ENCODE results near the gene FOXN4.

Gene FOXN4

DNA sequence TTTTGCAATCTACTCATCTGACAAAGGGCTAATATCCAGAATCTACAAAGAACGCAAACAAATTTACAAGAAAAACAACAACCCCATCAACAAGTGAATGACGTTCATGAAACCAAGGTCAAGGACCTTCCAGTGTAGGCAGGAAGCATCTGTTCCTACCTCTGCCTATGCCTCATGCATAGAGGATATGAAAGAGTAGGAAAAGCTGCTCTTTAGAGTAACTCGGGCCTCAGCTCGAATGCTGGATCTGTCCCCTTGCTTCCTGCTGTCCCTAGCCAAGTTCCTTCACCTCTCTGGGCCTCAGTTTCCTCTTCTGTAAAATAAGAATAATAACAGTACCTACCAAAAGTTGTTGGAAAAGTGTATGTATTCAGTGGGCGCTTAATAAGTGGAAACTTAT is 65.0 kb downstream of the FOXN4 start:
- no peaks in the 10 kb centered on the region for H3K9me2 ChIP-seq (ENCODE audit: low read depth, low read length)
- H4K20me1 ChIP-seq (ENCODE audit: insufficient read depth, low read length), result no peaks in the 10 kb centered on the region
- TF ChIP-seq, protein P1, sequence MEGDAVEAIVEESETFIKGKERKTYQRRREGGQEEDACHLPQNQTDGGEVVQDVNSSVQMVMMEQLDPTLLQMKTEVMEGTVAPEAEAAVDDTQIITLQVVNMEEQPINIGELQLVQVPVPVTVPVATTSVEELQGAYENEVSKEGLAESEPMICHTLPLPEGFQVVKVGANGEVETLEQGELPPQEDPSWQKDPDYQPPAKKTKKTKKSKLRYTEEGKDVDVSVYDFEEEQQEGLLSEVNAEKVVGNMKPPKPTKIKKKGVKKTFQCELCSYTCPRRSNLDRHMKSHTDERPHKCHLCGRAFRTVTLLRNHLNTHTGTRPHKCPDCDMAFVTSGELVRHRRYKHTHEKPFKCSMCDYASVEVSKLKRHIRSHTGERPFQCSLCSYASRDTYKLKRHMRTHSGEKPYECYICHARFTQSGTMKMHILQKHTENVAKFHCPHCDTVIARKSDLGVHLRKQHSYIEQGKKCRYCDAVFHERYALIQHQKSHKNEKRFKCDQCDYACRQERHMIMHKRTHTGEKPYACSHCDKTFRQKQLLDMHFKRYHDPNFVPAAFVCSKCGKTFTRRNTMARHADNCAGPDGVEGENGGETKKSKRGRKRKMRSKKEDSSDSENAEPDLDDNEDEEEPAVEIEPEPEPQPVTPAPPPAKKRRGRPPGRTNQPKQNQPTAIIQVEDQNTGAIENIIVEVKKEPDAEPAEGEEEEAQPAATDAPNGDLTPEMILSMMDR (IDR thresholded peaks at IDR 0.05; ENCODE audit: low read length), result no peak
- TF ChIP-seq EZH2 (IDR thresholded peaks at IDR 0.05; ENCODE audit: borderline replicate concordance, low read length), result no peak

DNA sequence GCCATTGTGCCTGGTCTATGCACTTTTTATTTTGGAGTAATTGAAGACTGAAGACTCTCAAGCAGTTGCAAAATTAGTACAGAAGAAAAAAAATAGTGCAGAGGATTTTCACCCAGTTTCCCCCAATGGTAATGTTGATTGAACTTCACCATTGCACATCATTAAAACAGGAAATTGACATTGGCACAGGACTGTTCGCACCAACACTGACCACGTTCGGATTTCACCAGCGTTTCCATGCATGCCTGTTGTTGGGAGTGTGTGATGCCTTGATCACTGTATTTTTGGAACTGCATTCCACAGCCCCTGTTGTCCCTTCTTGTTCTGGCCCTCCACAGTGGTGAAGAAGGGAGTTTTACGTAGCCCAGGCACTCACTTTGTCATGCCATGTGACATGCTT is 67.1 kb downstream of the FOXN4 start:
- no peak overlapping the region for H3K9ac ChIP-seq (ENCODE audit: low read length)
- H4K20me1 ChIP-seq (ENCODE audit: insufficient read depth, low read length), result no peaks in the 10 kb centered on the region
- H3K79me2 ChIP-seq (ENCODE audit: insufficient read depth, low read length), result no peaks in the 10 kb centered on the region
- H3K4me1 ChIP-seq (ENCODE audit: insufficient read depth, low read length, severe bottlenecking), result no peaks in the 10 kb centered on the region
- no peak overlapping the region for H3K4me2 ChIP-seq (ENCODE audit: low read length)
- no peaks in the 10 kb centered on the region for H3F3A ChIP-seq (ENCODE audit: insufficient read depth, low read length)
- H3K27me3 ChIP-seq (ENCODE audit: insufficient read depth, low read length), result no peaks in the 10 kb centered on the region
- H3K9me3 ChIP-seq (ENCODE audit: low read length), result no peaks in the 10 kb centered on the region
- no peak overlapping the region for H2AFZ ChIP-seq (ENCODE audit: low read length)
- H3K9me2 ChIP-seq (ENCODE audit: low read depth, low read length), result no peaks in the 10 kb centered on the region
- no peak overlapping the region for H3K4me3 ChIP-seq (ENCODE audit: low read depth, low read length, poor library complexity, severe bottlenecking)
- no peaks in the 10 kb centered on the region for H3K36me3 ChIP-seq (ENCODE audit: insufficient read depth, low read length)
- no peak overlapping the region for H3K27ac ChIP-seq (ENCODE audit: low read depth, low read length, poor library complexity, severe bottlenecking)
- TF ChIP-seq, protein P1 (IDR thresholded peaks at IDR 0.05; ENCODE audit: low read length), result no peak
- no peak for TF ChIP-seq EZH2 (IDR thresholded peaks at IDR 0.05; ENCODE audit: borderline replicate concordance, low read length)

More for the DNA sequence above, 65.0 kb downstream of the FOXN4 start:
- no peaks in the 10 kb centered on the region for H3K79me2 ChIP-seq (ENCODE audit: insufficient read depth, low read length)
- H3K9ac ChIP-seq (ENCODE audit: low read length), result no peak overlapping the region
- H3F3A ChIP-seq (ENCODE audit: insufficient read depth, low read length), result no peaks in the 10 kb centered on the region
- H3K4me3 ChIP-seq (ENCODE audit: low read depth, low read length, poor library complexity, severe bottlenecking), result no peak overlapping the region
- H3K27ac ChIP-seq (ENCODE audit: low read depth, low read length, poor library complexity, severe bottlenecking), result no peak overlapping the region
- H3K4me2 ChIP-seq (ENCODE audit: low read length), result no peak overlapping the region
- no peaks in the 10 kb centered on the region for H3K27me3 ChIP-seq (ENCODE audit: insufficient read depth, low read length)
- H3K4me1 ChIP-seq (ENCODE audit: insufficient read depth, low read length, severe bottlenecking), result no peaks in the 10 kb centered on the region
- H3K36me3 ChIP-seq (ENCODE audit: insufficient read depth, low read length), result no peaks in the 10 kb centered on the region
- no peaks in the 10 kb centered on the region for H3K9me3 ChIP-seq (ENCODE audit: low read length)
- H2AFZ ChIP-seq (ENCODE audit: low read length), result no peak overlapping the region

DNA sequence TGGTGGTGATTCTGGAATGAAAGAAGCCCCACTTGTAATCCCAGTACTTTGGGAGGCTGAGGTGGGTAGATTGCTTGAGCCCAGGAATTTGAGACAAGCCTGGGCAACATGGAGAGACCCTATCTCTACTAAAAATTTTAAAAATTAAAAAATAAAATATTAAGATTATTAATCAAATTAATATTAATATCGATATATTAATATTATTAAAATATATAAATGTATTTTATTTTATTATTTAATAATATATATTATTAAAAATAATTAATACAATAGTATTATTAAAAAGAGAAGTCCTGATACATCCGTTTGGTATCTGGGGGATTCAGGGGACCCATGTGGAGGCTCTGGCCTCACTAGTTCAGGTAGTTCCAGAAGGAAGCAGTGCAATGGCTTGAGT is 68.7 kb downstream of the FOXN4 start:
- Histone ChIP-seq H3K9me2 (ENCODE audit: low read depth, low read length) (no peaks in the 10 kb centered on the region), H3K4me3 (ENCODE audit: low read depth, low read length, poor library complexity, severe bottlenecking) (no peak overlapping the region), H3K27me3 (ENCODE audit: insufficient read depth, low read length) (no peaks in the 10 kb centered on the region), H4K20me1 (ENCODE audit: insufficient read depth, low read length) (no peaks in the 10 kb centered on the region), H3F3A (ENCODE audit: insufficient read depth, low read length) (no peaks in the 10 kb centered on the region), H3K27ac (ENCODE audit: low read depth, low read length, poor library complexity, severe bottlenecking) (no peak overlapping the region), H3K9ac (ENCODE audit: low read length) (no peak overlapping the region), H2AFZ (ENCODE audit: low read length) (no peak overlapping the region), H3K79me2 (ENCODE audit: insufficient read depth, low read length) (no peaks in the 10 kb centered on the region), H3K4me2 (ENCODE audit: low read length) (no peak overlapping the region), H3K36me3 (ENCODE audit: insufficient read depth, low read length) (no peaks in the 10 kb centered on the region), H3K9me3 (ENCODE audit: low read length) (no peaks in the 10 kb centered on the region), H3K4me1 (ENCODE audit: insufficient read depth, low read length, severe bottlenecking) (no peaks in the 10 kb centered on the region)
- TF ChIP-seq, protein P1 (IDR thresholded peaks at IDR 0.05; ENCODE audit: low read length), result no peak
- TF ChIP-seq EZH2 (IDR thresholded peaks at IDR 0.05; ENCODE audit: borderline replicate concordance, low read length), result no peak

Measured in OCI-LY1 (cell line).